Lower leg skin (tissue), 3 donors: ENCODE measurements around the gene GALNT2.

Source experiments
- POLR2A ChIP-seq, 2 donors: fragments of 450-650 bp; IDR thresholded peaks; one replicate each; pipeline ENCODE4 v1.6.1; 2016 to 2017; ENCODE audit warnings: antibody characterized with exemption in 2 of 2, mild to moderate bottlenecking in 1 of 2, moderate library complexity in 1 of 2
- TF ChIP-seq, protein P1 (sequence below), 3 donors: fragments of 450-650 bp; IDR thresholded peaks; one replicate each; pipeline ENCODE4 v1.5.1; 2016; ENCODE audit warnings: antibody characterized with exemption in 3 of 3, mild to moderate bottlenecking in 3 of 3, moderate library complexity in 2 of 3

DNA sequence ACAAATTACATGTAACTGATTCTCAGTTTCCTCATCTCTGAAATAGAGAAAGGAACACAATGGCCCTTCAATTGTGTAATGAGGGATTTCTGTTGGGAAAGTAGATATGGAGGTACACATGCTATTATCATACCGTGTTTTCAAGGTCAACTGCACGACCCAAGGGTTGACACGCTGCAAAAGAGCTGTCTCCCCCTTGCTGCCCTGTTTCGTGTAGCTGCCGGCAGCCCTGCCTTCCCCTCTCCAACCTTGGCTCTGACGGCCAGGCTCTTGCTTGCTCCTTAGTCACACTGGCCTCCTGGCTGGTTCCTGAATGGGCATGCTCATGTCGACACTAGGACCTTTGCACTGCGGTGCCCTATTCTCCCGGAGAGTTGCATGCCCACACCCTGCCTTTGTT lies 134.4 kb downstream of the GALNT2 start:
- TF ChIP-seq, protein P1, sequence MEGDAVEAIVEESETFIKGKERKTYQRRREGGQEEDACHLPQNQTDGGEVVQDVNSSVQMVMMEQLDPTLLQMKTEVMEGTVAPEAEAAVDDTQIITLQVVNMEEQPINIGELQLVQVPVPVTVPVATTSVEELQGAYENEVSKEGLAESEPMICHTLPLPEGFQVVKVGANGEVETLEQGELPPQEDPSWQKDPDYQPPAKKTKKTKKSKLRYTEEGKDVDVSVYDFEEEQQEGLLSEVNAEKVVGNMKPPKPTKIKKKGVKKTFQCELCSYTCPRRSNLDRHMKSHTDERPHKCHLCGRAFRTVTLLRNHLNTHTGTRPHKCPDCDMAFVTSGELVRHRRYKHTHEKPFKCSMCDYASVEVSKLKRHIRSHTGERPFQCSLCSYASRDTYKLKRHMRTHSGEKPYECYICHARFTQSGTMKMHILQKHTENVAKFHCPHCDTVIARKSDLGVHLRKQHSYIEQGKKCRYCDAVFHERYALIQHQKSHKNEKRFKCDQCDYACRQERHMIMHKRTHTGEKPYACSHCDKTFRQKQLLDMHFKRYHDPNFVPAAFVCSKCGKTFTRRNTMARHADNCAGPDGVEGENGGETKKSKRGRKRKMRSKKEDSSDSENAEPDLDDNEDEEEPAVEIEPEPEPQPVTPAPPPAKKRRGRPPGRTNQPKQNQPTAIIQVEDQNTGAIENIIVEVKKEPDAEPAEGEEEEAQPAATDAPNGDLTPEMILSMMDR (IDR thresholded peaks at IDR 0.05), result no peak
- TF ChIP-seq POLR2A (IDR thresholded peaks at IDR 0.05), result no peak
